ENCODE data around the gene POLDIP2. TPM values are rescaled to one million over a fixed set of nuclear protein-coding genes. Genes with fewer than 3 reads are reported as not detected.
A peak's percentile ranks its signal among the peaks of the same experiment; 100 is the strongest.
"Not testable (repeated sequence)": the region's sequence is repeated elsewhere in the genome, so short reads cannot be mapped to it uniquely, and the experiment has no call there.

Gene POLDIP2
- total RNA-seq, 3 donors from 2014 or later = 141 to 168 (median 150) TPM

DNA sequence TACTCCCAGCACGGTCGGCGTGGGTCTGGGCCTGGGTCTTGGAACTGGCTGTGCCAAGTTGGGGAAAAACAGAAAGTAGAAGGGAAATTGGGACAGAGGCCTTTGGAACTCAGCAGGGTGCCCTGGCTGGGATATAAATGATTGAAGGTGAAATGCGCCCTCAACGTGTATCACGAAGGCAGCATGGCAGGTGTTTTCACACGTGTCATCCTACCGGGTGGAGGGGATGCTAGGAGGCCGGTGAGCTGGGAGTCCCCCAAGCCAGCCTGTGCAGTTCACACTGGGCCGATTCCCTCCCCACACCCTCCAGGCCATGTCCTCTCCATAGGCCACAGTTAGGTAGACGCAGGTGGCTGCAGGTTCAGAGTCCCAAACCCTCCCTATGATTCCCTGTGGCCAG lies 15.8 kb downstream of the POLDIP2 start:
- peaks cover 20% of the 10 kb centered on the region for H3K4me1 Mint-ChIP-seq (ENCODE audit: low read depth)
- no peaks in the 10 kb centered on the region for H3K9me3 Mint-ChIP-seq
- peaks cover 25% of the 10 kb centered on the region for H3K36me3 Mint-ChIP-seq (ENCODE audit: insufficient read depth)
- H3K27me3 Mint-ChIP-seq (ENCODE audit: low read depth) = no peaks in the 10 kb centered on the region
- no peak for DNase-seq
- H3K4me3 Mint-ChIP-seq = no peak overlapping the region
- ATAC-seq = no peak

DNA sequence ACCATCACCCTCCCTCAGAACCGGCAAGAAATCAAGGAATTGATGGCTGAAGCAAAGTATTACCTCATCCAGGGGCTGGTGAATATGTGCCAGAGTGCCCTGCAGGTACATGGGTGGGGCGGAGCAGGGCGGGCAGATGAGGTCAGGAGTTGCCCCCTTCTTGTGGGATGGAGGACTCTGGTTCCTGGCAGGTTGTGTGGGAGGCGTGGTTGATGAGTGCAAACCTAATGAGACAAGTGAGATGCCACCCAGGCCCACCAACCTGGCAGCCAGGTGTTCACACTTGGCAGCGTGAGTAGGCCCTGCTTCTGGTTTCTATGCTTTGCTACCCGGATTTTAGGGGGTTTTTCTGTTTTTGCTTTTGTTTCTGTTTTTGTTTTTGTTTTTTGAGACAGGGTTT lies 17.0 kb downstream of the POLDIP2 start:
- ATAC-seq = no peak
- no peaks in the 10 kb centered on the region for H3K27me3 Mint-ChIP-seq (ENCODE audit: low read depth)
- peaks cover 22% of the 10 kb centered on the region for H3K36me3 Mint-ChIP-seq (ENCODE audit: insufficient read depth)
- H3K4me3 Mint-ChIP-seq = no peak overlapping the region
- H3K4me1 Mint-ChIP-seq (ENCODE audit: low read depth) = peaks cover 25% of the 10 kb centered on the region
- no peak for DNase-seq
- H3K9me3 Mint-ChIP-seq = no peaks in the 10 kb centered on the region

DNA sequence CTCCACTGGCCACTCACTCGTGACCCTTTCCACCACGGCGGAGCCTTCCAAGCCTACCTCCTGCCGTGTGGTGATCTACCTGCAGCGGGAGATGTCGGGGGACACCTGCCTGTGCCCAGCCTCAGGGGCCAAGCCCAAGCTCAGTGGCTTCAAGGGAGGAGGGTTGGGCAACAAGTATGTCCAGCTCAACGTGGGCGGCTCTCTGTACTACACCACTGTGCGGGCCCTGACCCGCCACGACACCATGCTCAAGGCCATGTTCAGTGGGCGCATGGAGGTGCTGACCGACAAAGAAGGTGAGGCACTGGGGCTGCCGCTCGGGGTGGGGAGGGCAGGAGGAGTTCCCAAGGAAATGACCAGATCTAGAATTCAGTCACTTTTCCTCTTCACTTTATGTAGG lies 17.9 kb downstream of the POLDIP2 start:
- Mint-ChIP-seq H3K4me3 (no peak overlapping the region), H3K4me1 (ENCODE audit: low read depth) (peaks cover 31% of the 10 kb centered on the region), H3K9me3 (no peaks in the 10 kb centered on the region), H3K36me3 (ENCODE audit: insufficient read depth) (peaks cover 22% of the 10 kb centered on the region), H3K27me3 (ENCODE audit: low read depth) (no peaks in the 10 kb centered on the region)
- ATAC-seq = no peak
- DNase-seq = no peak

DNA sequence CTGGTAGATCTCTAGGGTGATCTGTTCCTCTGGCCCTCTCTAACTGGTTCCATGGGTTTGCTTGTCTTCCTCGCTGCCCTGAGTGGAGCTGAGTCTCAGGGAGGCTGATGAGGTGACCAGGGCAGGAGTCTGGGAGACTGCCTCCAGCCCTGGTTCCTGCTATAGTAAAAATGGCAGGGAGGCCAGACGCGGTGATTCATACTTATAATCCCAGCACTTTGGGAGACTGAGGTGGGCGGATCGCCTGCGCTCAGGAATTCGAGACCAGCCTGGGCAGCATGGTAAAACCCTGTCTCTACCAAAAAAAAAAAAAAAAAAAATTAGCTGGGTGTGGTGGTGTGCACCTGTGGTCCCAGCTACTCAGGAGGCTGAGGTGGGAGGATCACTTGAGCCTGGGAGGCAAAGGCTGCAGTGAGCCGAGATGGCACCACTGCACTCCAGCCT lies 18.5 kb downstream of the POLDIP2 start:
- not testable (repeated sequence) for ATAC-seq; DNase-seq; H3K4me3 Mint-ChIP-seq; H3K9me3 Mint-ChIP-seq; H3K27me3 Mint-ChIP-seq (ENCODE audit: low read depth)
- H3K36me3 Mint-ChIP-seq (ENCODE audit: insufficient read depth) = peaks cover 17% of the 10 kb centered on the region
- peaks cover 38% of the 10 kb centered on the region for H3K4me1 Mint-ChIP-seq (ENCODE audit: low read depth)

DNA sequence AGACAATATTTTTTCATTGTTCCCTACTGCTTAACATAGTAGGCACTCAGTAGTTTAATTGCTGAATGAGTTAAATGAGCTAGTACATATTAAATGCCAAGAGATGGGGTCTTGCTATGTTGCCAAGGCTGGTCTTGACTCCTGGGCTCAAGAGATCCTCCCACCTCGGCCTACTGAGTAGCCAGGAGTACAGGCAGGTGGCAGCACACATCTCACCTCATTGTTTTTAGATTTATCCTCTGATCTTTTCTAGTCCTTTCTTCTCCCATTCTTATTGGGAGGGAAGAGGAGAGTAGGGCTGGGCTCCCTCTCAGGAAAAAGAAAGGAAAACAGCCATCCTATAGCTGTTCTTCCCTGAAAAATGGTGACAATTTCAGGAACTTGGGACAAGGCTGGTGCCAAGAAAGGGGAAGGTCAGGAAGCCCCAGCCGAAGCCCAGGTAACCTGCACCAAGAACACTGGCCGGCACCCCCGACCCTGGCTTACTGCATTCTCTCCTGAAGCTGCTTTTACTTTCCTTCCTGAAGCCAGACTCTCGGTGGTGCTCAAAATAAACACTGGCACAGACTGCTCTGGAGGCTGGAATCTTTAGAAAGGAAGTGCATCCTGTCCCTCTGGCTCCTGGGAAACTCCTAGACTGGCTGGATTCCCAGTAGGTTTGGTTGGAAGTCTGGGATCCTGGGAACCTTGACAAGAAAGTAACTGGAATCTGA lies 19.1 kb downstream of the POLDIP2 start:
- no peak for DNase-seq
- ATAC-seq = no peak
- no peaks in the 10 kb centered on the region for H3K27me3 Mint-ChIP-seq (ENCODE audit: low read depth)
- H3K36me3 Mint-ChIP-seq (ENCODE audit: insufficient read depth) = peaks cover 14% of the 10 kb centered on the region
- H3K4me1 Mint-ChIP-seq (ENCODE audit: low read depth) = peaks cover 39% of the 10 kb centered on the region
- H3K9me3 Mint-ChIP-seq = no peaks in the 10 kb centered on the region
- peak overlapping the region; percentile 96 for H3K4me3 Mint-ChIP-seq

DNA sequence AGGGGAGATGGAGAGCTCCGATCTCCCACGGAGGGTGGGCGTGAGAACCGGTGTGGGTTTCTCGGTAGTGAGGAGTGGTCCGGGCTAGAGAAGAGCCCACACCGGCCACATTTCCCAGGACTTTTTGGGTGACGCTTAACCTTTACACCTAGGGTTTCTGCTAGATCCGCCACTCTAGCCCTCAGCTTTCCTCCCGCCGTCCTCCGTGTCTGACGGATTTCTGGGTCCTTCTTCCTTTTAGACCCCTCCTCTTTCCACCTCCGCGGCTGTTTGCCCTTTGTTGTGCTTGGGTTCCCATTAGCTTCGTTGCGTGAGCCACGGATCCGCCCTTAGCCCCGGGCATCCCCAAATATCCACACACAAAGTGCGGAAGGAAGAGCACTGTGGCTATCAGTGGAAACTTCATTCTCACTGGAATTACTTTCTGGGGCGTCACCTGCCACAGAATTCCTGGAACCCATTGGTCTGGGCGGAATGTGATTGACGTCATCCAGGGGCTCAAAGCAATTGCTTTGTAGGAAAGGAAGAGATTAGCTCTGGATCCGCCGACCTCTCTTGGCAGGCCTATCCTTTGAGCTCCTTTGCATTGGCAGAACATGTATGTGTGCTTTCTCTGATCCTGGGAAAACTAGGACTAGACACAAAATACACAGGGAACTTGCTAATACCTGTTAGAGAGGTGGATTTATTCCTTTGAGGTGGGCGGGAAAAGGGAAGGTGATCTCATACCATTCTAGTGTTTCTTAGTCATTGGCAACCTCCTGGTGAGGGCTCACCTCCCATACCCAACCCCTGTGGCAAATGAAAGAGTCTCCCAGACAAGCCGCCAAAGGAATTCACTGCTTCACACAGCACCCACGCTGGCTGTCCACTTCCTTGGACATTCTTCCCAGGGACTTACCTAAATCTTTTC lies 21.1 kb downstream of the POLDIP2 start:
- Mint-ChIP-seq H3K4me1 (ENCODE audit: low read depth) (peaks cover 44% of the 10 kb centered on the region), H3K9me3 (no peaks in the 10 kb centered on the region), H3K4me3 (peak overlapping the region; percentile 96), H3K36me3 (ENCODE audit: insufficient read depth) (peaks cover 11% of the 10 kb centered on the region), H3K27me3 (ENCODE audit: low read depth) (no peaks in the 10 kb centered on the region)
- peak; percentile 1 for ATAC-seq
- peak; percentile 16 for DNase-seq

DNA sequence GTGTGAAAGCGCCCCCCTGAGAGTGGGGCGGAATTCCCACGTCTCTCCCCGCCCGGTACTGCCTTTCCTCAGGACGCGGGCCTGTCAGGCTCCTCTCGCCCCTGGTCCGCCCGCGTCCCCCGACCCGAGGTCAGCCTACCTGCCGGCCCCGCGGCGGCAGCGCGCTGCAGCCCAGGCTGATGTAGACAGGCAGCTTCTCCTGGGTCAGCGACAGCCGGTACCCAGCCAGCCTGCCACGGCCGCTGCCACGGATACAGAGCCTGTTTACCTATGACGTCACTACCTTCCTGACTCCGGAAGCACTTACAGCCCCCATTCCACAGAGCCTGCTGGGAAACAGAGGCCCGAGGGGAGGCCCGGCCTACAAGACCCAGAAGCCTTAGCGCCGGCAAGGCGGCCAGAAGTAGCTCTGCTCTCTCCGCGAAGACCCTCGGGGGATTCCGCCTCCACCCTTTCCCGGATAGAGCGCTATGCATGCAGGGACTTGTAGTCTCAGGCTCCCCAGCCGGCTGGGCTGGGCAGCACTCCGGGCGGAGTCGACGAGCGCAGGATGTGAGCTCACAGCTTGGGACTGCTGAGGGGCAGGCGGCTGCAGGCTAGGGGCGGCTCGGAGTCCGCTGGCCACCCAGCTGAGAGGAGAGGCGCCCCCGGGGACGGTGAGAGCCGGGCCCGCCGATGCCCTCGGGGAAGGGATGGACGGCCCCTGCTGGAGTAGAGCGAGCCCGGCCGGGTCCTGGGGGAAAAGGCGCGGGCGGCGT lies 21.9 kb downstream of the POLDIP2 start, which contains the start of the genes IFT20 and TNFAIP1:
Gene IFT20 (minus strand): TSS at position 272 of the 758 bp plus-strand sequence. CDS start 3,487 bp downstream, outside the sequence.
Gene TNFAIP1 (plus strand): TSS at position 561 of the 758 bp plus-strand sequence. CDS start 3,761 bp downstream, outside the sequence.
- peaks cover 12% of the 10 kb centered on the region for H3K36me3 Mint-ChIP-seq (ENCODE audit: insufficient read depth)
- peak within 1 kb of the TSS; percentile 96 for H3K4me3 Mint-ChIP-seq
- ATAC-seq = peak; percentile 97 to 98
- H3K4me1 Mint-ChIP-seq (ENCODE audit: low read depth) = peaks cover 44% of the 10 kb centered on the region
- H3K9me3 Mint-ChIP-seq = no peaks in the 10 kb centered on the region
- DNase-seq = peak; percentile 96
- no peaks in the 10 kb centered on the region for H3K27me3 Mint-ChIP-seq (ENCODE audit: low read depth)

DNA sequence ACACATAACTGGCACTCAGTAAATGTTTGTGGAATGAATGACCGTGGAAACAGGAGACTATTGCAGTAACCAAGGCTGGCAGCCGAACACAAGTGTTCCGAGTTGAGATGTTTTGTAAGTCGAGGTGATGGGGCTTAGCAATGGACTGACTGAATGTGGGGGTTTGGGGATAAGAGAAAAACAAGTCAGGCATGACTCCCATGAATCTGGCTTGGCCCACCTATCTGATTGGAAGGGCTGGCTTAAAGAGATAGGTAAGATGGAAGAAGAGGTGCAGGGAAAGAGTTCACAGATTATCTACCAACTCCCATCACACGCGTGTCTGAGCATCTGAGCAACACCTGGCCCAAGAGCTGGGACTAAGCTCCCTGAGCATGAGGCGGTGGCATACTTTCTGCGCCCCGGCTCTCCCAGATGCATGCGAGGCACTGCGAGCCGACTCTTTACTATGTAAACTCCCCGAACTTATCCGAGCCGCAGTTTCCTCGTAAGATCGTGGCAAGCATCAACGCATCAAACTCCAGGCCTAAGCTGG lies 22.6 kb downstream of the POLDIP2 start:
- Mint-ChIP-seq H3K4me1 (ENCODE audit: low read depth) (peaks cover 44% of the 10 kb centered on the region), H3K27me3 (ENCODE audit: low read depth) (no peaks in the 10 kb centered on the region), H3K4me3 (peak overlapping the region; percentile 96), H3K36me3 (ENCODE audit: insufficient read depth) (peaks cover 12% of the 10 kb centered on the region), H3K9me3 (no peaks in the 10 kb centered on the region)
- ATAC-seq (peak in 1 of 2 donors; percentile 0), DNase-seq (no peak)

DNA sequence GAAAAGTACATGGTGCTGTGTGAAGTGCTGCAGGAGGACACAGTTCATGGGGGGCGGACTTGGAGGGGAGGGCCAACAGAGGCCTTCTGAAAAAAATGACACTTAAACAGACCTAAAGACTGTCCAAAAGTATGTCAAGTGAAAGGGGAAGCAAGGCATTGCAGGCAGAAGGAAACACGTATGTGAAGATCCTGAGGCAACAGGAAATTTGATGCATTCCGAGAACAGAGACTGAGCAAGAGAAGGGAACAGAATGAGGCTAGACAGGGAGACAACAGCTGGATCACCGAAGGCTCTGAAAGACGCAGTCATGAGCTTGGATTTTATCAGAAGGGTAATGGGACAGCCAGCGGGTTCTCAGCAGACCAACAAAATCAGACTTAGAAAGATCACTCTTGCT lies 23.2 kb downstream of the POLDIP2 start:
- ATAC-seq (no peak), DNase-seq (no peak)
- Mint-ChIP-seq H3K9me3 (no peaks in the 10 kb centered on the region), H3K4me1 (ENCODE audit: low read depth) (peaks cover 42% of the 10 kb centered on the region), H3K36me3 (ENCODE audit: insufficient read depth) (peaks cover 9% of the 10 kb centered on the region), H3K27me3 (ENCODE audit: low read depth) (no peaks in the 10 kb centered on the region), H3K4me3 (peak overlapping the region; percentile 96)

DNA sequence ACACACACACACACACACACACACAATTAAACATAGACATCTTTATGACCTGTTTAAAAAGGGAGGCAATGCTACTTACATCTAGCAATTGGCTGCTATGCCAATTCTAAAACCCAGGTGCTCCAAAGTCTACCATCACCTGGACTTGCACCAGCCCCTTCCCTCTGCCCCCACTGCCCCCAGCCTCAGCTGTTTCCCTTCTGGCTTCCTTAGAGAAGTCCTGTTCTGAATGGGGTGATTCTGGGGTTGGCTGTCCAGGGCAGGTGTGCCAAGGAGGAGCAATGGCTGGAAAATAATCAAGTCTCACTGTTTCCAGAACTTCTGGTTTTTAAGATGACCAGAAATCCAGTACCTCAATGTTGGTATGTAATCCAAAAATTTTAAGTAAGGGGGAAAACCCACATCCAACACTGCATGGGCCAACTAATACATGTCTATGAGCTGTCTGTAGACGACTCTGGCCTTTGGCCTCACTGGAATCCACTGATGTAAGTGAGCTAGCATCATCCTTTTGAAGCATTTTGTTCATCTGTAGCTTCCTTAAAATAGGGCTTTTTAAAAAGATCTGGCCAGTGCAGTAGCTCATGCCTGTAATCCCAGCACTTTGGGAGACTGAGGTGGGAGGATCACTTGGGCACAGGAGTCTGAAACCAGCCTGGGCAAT lies 24.1 kb downstream of the POLDIP2 start:
- Mint-ChIP-seq H3K4me1 (ENCODE audit: low read depth) (peaks cover 39% of the 10 kb centered on the region), H3K4me3 (peak overlapping the region; percentile 96), H3K27me3 (ENCODE audit: low read depth) (no peaks in the 10 kb centered on the region), H3K9me3 (no peaks in the 10 kb centered on the region), H3K36me3 (ENCODE audit: insufficient read depth) (peaks cover 15% of the 10 kb centered on the region)
- DNase-seq (no peak), ATAC-seq (no peak)

DNA sequence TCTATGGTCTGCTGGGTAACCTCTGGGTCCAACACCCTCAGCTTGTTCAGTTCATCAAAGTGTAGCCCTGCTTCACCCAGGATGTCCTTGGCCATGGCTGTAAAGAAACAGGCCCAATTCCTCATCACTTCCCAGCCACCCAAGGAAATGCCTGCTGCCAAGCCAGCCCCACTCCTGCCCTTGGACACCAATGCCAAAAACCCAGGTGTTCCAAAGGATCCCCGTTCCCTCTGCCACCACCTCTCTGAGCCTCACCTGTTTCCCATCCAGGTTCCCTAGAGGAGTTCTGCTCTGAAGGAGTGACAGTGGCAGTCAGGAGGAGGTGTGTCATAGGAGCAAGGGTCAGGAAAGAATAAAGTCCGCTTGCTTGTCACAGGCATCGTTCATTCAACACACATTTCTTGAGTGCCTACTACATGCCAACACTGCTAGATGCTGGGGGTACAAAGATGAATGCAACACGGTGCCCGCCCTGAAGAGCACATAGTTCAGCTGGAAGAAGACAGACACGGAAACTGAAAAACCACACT lies 25.4 kb downstream of the POLDIP2 start:
- H3K4me3 Mint-ChIP-seq = no peak overlapping the region
- peaks cover 38% of the 10 kb centered on the region for H3K4me1 Mint-ChIP-seq (ENCODE audit: low read depth)
- ATAC-seq (no peak), DNase-seq (no peak)
- peaks cover 19% of the 10 kb centered on the region for H3K36me3 Mint-ChIP-seq (ENCODE audit: insufficient read depth)
- H3K9me3 Mint-ChIP-seq = no peaks in the 10 kb centered on the region
- H3K27me3 Mint-ChIP-seq (ENCODE audit: low read depth) = no peaks in the 10 kb centered on the region

DNA sequence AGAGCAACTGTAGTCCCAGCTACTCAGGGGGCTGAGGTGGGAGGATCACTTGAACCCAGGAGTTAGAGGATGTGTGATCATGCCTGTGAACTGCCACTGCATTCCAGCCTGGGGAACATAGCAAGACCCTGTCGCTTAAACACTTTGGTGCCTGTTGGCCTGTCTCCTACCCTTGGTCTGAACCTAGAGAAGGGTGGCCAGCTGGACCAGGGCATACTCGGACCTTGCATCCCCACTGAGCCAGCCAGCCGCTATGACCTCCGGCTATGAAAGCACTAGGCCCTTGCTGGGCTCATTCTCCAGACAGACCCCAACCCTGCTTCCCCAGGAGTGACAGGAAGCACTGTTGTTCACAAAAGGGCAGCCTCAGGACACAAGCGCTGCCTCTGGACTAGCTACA lies 26.7 kb downstream of the POLDIP2 start:
- no peaks in the 10 kb centered on the region for H3K9me3 Mint-ChIP-seq

DNA sequence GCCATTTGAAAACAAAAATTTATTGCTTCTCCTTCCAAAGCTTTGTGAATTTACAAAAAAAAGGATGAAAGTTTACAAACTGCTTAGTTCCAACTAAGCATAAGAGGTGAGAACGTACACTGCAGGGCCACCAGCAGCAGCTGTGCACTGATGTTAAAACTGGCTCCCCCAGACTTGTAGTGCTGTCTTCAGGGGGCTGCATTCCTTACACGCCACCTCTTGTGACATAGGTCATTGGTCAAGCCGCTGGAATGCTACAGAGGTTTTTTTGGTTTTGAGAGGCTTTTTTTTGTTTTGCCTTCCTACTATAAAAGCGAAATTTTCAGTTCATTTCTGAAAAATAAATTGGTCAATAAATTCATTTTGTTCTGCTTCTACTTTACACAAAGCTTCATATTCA lies 29.0 kb downstream of the POLDIP2 start:
- no peak for DNase-seq
- H3K36me3 Mint-ChIP-seq (ENCODE audit: insufficient read depth) = peaks cover 23% of the 10 kb centered on the region
- ATAC-seq = no peak
- peaks cover 18% of the 10 kb centered on the region for H3K4me1 Mint-ChIP-seq (ENCODE audit: low read depth)
- no peaks in the 10 kb centered on the region for H3K9me3 Mint-ChIP-seq
- no peak overlapping the region for H3K4me3 Mint-ChIP-seq
- H3K27me3 Mint-ChIP-seq (ENCODE audit: low read depth) = no peaks in the 10 kb centered on the region

More for the DNA sequence above, 26.7 kb downstream of the POLDIP2 start:
- ATAC-seq (no peak), DNase-seq (no peak)
- H3K4me1 Mint-ChIP-seq (ENCODE audit: low read depth) = peaks cover 31% of the 10 kb centered on the region
- no peaks in the 10 kb centered on the region for H3K27me3 Mint-ChIP-seq (ENCODE audit: low read depth)
- no peak overlapping the region for H3K4me3 Mint-ChIP-seq
- H3K36me3 Mint-ChIP-seq (ENCODE audit: insufficient read depth) = peaks cover 23% of the 10 kb centered on the region

All from activated T-cell treated with anti-CD3 and anti-CD28 coated beads, Interleukin-2, amount 50 U/mL, for 4 hours (primary cell).